ENCODE results near the gene ACOX2.

DNA sequence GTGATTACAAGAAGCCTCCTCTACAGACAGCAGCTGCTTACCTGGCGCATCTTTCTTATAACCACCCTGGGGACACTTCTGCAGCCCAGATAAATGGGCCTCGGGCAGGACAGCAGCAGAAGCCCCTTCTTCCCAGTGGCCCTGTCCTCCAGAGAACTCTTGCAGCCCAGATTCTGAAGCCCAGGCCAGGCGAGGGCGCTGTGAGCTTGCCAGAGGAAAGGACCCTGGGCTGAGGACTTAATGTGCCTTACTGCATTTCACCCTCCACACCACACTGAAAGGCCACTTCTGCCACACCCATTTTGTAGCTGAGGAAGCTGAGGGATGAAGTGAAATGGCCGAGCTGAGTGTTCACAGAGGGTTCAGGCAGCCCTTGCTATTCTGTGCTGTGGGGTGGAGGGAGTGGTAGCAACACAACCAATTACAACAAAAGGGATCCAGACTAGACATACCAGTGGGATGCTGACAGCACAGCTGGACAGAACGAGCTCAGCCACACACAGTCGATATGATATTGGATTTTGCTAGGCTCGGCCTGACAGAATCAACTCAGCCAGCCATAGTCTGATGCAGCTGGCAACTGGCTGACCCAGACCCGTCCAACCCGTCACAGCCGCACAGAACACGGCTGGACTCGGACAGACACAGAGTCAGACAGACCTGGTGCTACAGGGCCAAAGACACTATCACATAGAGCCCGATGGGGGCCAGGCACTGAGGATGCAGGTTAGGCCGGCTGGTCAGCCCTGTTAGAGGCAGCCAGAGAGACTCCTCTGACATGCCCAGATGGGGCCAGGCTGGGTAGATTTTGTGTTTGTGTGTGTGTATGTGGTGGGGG lies 7.3 kb downstream of the ACOX2 start:
- TF ChIP-seq, protein P1, sequence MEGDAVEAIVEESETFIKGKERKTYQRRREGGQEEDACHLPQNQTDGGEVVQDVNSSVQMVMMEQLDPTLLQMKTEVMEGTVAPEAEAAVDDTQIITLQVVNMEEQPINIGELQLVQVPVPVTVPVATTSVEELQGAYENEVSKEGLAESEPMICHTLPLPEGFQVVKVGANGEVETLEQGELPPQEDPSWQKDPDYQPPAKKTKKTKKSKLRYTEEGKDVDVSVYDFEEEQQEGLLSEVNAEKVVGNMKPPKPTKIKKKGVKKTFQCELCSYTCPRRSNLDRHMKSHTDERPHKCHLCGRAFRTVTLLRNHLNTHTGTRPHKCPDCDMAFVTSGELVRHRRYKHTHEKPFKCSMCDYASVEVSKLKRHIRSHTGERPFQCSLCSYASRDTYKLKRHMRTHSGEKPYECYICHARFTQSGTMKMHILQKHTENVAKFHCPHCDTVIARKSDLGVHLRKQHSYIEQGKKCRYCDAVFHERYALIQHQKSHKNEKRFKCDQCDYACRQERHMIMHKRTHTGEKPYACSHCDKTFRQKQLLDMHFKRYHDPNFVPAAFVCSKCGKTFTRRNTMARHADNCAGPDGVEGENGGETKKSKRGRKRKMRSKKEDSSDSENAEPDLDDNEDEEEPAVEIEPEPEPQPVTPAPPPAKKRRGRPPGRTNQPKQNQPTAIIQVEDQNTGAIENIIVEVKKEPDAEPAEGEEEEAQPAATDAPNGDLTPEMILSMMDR (IDR thresholded peaks at IDR 0.05): no peak
- TF ChIP-seq POLR2A (IDR thresholded peaks at IDR 0.05): no peak
- no peak for TF ChIP-seq EP300 (IDR thresholded peaks at IDR 0.05)
- TF ChIP-seq POLR2AphosphoS5 (IDR thresholded peaks at IDR 0.05): no peak

Measured in suprapubic skin (tissue), 4 donors.